ENCODE results near the gene CD99.

DNA sequence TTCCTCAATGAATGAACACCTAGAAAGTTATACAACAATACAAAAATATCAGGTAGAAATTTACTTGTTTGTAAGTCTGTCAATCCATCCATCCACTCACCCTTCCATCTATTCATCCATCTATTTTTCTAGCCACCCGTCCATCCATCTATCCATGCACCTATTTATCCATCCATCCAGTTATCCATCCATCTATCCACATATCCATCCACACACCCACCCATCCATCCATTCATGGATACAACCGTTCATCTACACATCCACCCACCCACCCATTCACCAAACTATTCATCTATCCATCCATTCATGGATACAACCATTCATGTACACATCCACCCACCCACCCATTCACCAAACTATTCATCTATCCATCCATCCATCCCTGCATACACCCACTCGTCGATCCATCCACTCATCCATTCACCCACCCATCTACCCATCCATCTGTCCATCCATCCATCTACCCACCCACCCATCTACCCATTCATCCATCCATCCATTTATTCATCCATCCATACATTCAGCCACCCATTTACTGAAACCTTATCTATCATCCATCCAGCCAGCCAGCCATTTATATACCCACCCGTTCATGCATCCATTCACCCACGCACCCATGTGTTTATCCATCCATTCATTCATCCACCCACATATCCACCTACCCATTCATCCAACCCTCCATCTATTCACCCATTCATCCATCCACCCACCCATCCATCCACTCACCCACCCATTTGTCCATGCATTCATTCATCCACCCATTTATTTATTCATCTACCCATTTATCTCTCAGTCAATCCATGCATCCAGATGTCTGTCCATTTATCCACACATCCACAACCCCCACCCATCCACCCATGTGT lies 10.4 kb upstream of the CD99 start:
- TF ChIP-seq, protein P1, sequence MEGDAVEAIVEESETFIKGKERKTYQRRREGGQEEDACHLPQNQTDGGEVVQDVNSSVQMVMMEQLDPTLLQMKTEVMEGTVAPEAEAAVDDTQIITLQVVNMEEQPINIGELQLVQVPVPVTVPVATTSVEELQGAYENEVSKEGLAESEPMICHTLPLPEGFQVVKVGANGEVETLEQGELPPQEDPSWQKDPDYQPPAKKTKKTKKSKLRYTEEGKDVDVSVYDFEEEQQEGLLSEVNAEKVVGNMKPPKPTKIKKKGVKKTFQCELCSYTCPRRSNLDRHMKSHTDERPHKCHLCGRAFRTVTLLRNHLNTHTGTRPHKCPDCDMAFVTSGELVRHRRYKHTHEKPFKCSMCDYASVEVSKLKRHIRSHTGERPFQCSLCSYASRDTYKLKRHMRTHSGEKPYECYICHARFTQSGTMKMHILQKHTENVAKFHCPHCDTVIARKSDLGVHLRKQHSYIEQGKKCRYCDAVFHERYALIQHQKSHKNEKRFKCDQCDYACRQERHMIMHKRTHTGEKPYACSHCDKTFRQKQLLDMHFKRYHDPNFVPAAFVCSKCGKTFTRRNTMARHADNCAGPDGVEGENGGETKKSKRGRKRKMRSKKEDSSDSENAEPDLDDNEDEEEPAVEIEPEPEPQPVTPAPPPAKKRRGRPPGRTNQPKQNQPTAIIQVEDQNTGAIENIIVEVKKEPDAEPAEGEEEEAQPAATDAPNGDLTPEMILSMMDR (conservative IDR thresholded peaks at IDR 0.05; ENCODE audit: low read length): no peak
- TF ChIP-seq EZH2phosphoT487 (IDR thresholded peaks at IDR 0.05; ENCODE audit: borderline replicate concordance): no peak
